Measurements from ENCODE around the gene DMRTC2.

Gene DMRTC2

GRCh38 chr19:41892173-41892902 is 47.5 kb downstream of the DMRTC2 start:
- no peak for DNase-seq

DNA sequence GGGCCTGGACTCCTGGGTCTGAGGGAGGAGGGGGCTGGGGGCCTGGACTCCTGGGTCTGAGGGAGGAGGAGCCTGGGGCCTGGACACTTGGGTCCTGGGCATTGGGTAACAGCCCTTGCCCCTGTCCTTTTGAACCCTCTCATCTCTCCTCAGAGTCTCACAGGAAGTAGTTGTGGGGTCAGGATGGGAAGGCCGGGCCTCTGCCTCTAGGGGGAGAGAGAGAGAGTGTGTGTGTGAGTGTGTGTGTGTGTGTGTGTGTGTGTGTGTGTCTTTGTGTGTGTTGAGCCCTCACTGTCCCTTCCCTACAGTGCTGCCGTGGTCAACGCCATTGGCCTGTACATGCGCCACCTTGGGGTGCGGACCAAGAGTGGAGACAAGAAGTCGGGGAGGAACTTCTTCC is 49.1 kb downstream of the DMRTC2 start:
- DNase-seq, result peak in 1 of 2 experiments; percentile 30

DNA sequence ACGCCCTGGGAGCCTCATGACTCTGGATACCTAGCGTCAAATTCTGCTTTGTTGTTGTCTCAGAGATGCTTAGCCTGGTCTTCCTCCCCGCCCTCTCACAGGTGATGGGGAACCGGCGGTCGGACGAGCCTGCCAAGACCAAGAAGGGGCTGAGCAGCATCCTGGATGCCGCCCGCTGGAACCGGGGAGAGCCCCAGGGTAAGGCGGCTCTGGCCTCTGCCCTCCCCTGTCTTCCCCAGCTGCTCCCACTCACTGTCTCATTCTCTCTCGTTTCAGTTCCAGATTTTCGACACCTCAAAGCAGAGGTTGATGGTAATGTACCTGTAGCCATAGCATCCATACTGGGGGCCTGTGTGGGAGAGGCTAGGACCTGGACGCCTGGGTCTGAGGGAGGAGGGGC is 49.5 kb downstream of the DMRTC2 start:
- DNase-seq, result no peak

DNA sequence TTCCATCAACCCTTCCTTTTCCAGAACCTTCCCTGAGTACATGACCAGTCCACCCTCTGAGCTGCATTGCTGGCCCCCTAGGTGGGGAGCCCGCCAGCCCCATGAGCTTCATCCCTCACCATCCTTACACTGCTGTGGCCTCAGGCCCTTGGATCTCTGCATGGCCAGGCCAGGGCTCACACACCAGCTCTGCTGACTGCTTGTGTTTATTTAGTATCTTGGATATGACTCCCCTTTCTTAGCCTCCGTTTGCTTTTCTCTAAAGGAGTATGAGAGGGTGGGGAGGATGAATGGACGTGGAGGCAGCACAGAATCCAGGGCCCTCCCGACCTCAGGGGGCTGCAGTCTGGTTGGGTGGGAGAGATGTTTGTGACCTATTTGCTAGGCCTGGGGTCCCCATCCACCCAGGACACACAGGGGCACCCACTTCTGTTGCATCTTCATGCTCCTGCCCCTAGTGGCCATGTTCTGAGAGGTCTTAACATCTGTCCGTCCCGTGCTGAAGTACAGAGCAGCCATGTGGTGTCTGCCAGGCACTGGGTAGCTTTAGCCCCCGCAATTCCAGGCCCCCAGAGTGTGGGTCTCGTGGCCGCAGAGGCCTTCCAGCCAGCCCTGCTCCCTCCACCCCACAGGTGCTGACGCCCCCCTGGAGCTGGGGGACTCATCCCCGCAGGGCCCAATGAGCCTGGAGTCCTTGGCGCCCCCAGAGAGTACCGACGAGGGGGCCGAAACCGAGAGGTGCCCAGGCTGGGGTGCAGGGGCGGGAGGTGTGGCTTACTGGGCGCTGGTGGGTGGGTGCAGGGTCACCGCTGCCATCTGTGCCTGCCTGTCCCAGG is 51.1 kb downstream of the DMRTC2 start:
- DNase-seq, result peak in 1 of 2 experiments; percentile 37

- no peak for DNase-seq
Observed at GRCh38 chr19:41896581-41896942, 51.7 kb downstream of the DMRTC2 start.

DNA sequence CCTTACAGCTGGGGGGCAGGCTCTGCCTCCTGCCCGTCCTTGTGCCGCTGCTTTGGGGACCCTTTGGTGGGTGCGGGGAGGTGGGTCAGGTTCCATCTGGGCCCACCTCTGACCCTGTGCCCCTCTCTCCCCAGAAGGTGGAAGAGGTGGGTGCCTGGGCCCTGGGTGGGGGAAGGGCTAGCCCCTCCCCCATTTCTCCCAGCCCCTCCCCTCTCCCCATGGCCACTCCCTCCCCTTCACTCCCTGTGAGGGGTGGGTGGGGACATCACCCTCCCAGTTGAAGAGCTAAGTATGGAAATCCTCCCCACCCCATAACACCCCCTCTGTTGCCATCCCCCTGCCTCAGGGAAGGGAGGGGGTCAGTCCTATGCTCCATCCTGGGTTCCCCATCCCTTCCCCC is 52.3 kb downstream of the DMRTC2 start:
- DNase-seq, result no peak

- DNase-seq, result no peak
Observed at GRCh38 chr19:41897820-41898219, 53.0 kb downstream of the DMRTC2 start.

GRCh38 chr19:41898235-41898634 is 53.4 kb downstream of the DMRTC2 start:
- DNase-seq, result no peak

Data from NCI-H526 (cell line).